Trophoblast cell (in vitro differentiated cells and primary cell): Measurements from ENCODE around the gene FAM222A.

ENCODE experiments used
- DNase-seq, 2 donors: peaks; one replicate each; pipeline ENCODE4 v3.0.0-alpha.2; 2016
- H2AFZ ChIP-seq: 2 replicates; pipeline ENCODE4 v1.6.1; 2013; ENCODE audit warnings: low read length, moderate library complexity, mild to moderate bottlenecking; ENCODE audit not compliant: insufficient read depth, poor library complexity
- H2AK5ac ChIP-seq: 2 replicates; pipeline ENCODE4 v1.6.1; 2013; ENCODE audit warnings: mild to moderate bottlenecking, low read length
- H2BK120ac ChIP-seq: 2 replicates; pipeline ENCODE4 v1.6.1; 2013; ENCODE audit warnings: low read length, mild to moderate bottlenecking, moderate library complexity; ENCODE audit not compliant: insufficient read depth, poor library complexity
- H2BK12ac ChIP-seq: 2 replicates; pipeline ENCODE4 v1.6.1; 2013; ENCODE audit warnings: mild to moderate bottlenecking, low read length, moderate library complexity
- H2BK5ac ChIP-seq: 2 replicates; pipeline ENCODE4 v1.6.1; 2013; ENCODE audit warnings: low read length, low read depth, moderate library complexity, mild to moderate bottlenecking; ENCODE audit not compliant: poor library complexity
- H3K14ac ChIP-seq: 2 replicates; pipeline ENCODE4 v1.6.1; 2013; ENCODE audit warnings: mild to moderate bottlenecking, low read length
- H3K18ac ChIP-seq: 2 replicates; pipeline ENCODE4 v1.6.1; 2013; ENCODE audit warnings: mild to moderate bottlenecking, low read length
- H3K23ac ChIP-seq: 2 replicates; pipeline ENCODE4 v1.6.1; 2013; ENCODE audit warnings: low read length
- H3K27ac ChIP-seq: 2 replicates; pipeline ENCODE4 v1.5.1; 2013; ENCODE audit warnings: low read depth, mild to moderate bottlenecking, inconsistent platforms, low read length, moderate library complexity
- H3K27me3 ChIP-seq: 2 replicates; pipeline ENCODE4 v1.6.1; 2013; ENCODE audit warnings: inconsistent platforms, mild to moderate bottlenecking, low read length, moderate library complexity; ENCODE audit not compliant: insufficient read depth
- H3K36me3 ChIP-seq, 2 experiments: 1 replicate in 1 of 2; 2 replicates in 1 of 2; pipeline ENCODE4 v1.6.1; 2013; ENCODE audit warnings: low read length in 2 of 2, mild to moderate bottlenecking in 2 of 2, moderate library complexity in 1 of 2; ENCODE audit not compliant: insufficient read depth in 2 of 2, control insufficient read depth in 1 of 2
- H3K4ac ChIP-seq: 2 replicates; pipeline ENCODE4 v1.6.1; 2013; ENCODE audit warnings: low read depth, mild to moderate bottlenecking, low read length, moderate library complexity
- H3K4me1 ChIP-seq, 2 experiments: 1 replicate in 1 of 2; 2 replicates in 1 of 2; pipeline ENCODE4 v1.6.1; 2013; ENCODE audit warnings: low read length in 2 of 2, mild to moderate bottlenecking in 2 of 2, moderate library complexity in 1 of 2; ENCODE audit not compliant: insufficient read depth in 2 of 2, control insufficient read depth in 1 of 2
- H3K4me2 ChIP-seq: 2 replicates; pipeline ENCODE4 v1.6.1; 2013; ENCODE audit warnings: inconsistent platforms, mild to moderate bottlenecking, low read length, moderate library complexity
- H3K4me3 ChIP-seq: 2 replicates; pipeline ENCODE4 v1.5.1; 2013; ENCODE audit warnings: mild to moderate bottlenecking, low read depth, low read length, inconsistent platforms
- H3K79me1 ChIP-seq: one replicate; pipeline ENCODE4 v1.6.1; 2013; ENCODE audit warnings: low read length
- H3K79me2 ChIP-seq: 2 replicates; pipeline ENCODE4 v1.6.1; 2013; ENCODE audit warnings: low read length, mild to moderate bottlenecking; ENCODE audit not compliant: control insufficient read depth, insufficient read depth, poor library complexity
- H3K9ac ChIP-seq: 2 replicates; pipeline ENCODE4 v1.6.1; 2013; ENCODE audit warnings: mild to moderate bottlenecking, low read length
- H3K9me3 ChIP-seq: 2 replicates; pipeline ENCODE4 v1.6.1; 2013; ENCODE audit warnings: low read depth, mild to moderate bottlenecking, control low read depth, inconsistent platforms, low read length; ENCODE audit not compliant: insufficient read depth
- H4K12ac ChIP-seq: 2 replicates; pipeline ENCODE4 v1.6.1; 2013; ENCODE audit warnings: low read depth, mild to moderate bottlenecking, low read length, moderate library complexity
- H4K8ac ChIP-seq: 2 replicates; pipeline ENCODE4 v1.6.1; 2013; ENCODE audit warnings: low read depth, mild to moderate bottlenecking, low read length, moderate library complexity
- H4K91ac ChIP-seq: one replicate; pipeline ENCODE4 v1.6.1; 2013; ENCODE audit warnings: low read depth, mild to moderate bottlenecking, low read length, moderate library complexity
- WGBS: extraction: QIAGEN DNeasy Blood & Tissue Kit; methylation state at CpG from one replicate; pipeline ENCODE4 v1.1.7; 2013; ENCODE audit warnings: missing lambda C conversion rate; ENCODE audit not compliant: insufficient read length, insufficient coverage; ENCODE audit errors: extremely low coverage; 5-methylcytosine and 5-hydroxymethylcytosine counted together

FAM222A gene

GRCh38 chr12:109785854-109786253 is 72.2 kb downstream of the FAM222A start:
- Histone ChIP-seq H3K23ac (no peak overlapping the region), H3K36me3 (peaks cover 4 to 8% of the 10 kb centered on the region in 2 experiments), H3K79me1 (no peaks in the 10 kb centered on the region), H3K27me3 (no peaks in the 10 kb centered on the region), H3K14ac (no peak overlapping the region), H3K4me2 (no peak overlapping the region), H3K27ac (no peak overlapping the region), H3K79me2 (no peaks in the 10 kb centered on the region), H4K91ac (no peak overlapping the region), H3K4me1 (peaks cover 0 to 4% of the 10 kb centered on the region in 2 experiments), H2AK5ac (no peak overlapping the region), H3K4ac (no peak overlapping the region), H3K9ac (no peak overlapping the region), H2BK120ac (no peak overlapping the region), H3K18ac (no peak overlapping the region), H4K8ac (no peak overlapping the region), H2BK5ac (no peak overlapping the region), H3K4me3 (no peak overlapping the region), H4K12ac (no peak overlapping the region), H2BK12ac (no peak overlapping the region), H3K9me3 (peaks cover 13% of the 10 kb centered on the region), H2AFZ (no peak overlapping the region)
- no peak for DNase-seq
- no CpG with 5 or more reads among the region's 4 CpGs for WGBS

DNA sequence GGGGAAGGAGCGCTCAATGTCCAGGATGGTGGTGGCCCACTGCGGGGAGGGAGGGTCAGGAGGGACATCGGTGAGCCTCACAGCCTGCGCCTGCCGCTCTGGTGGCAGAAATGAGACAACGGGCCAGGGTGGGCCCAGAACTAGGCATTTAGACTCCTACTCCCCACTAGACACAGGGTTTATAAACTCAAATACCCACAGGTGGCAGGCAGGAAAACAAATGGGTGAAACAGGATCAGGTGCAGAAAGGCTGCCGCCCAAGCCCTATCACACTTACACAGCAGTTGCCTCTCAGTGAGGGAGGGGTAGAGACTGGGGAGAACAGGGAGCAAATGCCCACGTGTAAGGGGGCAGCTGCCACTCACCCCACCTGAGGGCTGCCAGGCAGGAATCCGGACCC is 73.2 kb downstream of the FAM222A start:
- Histone ChIP-seq H2BK5ac (no peak overlapping the region), H4K91ac (no peak overlapping the region), H3K4me3 (no peak overlapping the region), H2AK5ac (no peak overlapping the region), H3K36me3 (peaks cover 4 to 8% of the 10 kb centered on the region in 2 experiments), H3K27me3 (no peaks in the 10 kb centered on the region), H4K12ac (no peak overlapping the region), H2BK120ac (no peak overlapping the region), H2BK12ac (no peak overlapping the region), H3K4me1 (peaks cover 0 to 4% of the 10 kb centered on the region in 2 experiments), H3K79me2 (no peaks in the 10 kb centered on the region), H3K4me2 (no peak overlapping the region), H3K18ac (no peak overlapping the region), H3K9ac (no peak overlapping the region), H4K8ac (no peak overlapping the region), H2AFZ (no peak overlapping the region), H3K9me3 (peaks cover 13% of the 10 kb centered on the region), H3K79me1 (no peaks in the 10 kb centered on the region), H3K4ac (no peak overlapping the region), H3K23ac (no peak overlapping the region), H3K27ac (no peak overlapping the region), H3K14ac (no peak overlapping the region)
- WGBS, result no CpG with 5 or more reads among the region's 9 CpGs
- DNase-seq, result no peak

DNA sequence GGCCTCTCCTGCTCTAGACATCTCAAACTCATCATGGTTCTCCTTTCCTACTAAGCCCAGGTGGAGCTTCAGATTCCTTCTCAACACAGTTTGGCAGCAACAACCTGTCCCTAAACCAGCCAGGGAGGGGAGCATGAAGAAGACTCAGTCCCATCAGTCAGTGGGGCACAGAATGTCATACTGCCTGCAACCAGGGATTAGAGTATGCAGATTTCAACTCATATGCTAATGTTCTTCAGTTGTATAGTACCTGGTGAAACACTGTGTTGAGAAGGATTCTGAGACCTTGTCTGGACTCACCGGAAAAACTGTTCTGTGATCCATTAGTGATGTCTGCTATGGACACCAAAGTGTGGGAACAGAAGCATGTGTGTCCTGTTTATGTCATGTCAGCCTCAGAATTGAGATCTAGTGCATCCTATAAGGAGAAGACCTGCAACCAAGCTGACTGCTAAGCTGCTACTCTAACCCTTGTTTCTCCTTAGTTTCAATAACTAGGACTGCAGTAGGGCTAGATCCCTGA is 76.0 kb downstream of the FAM222A start:
- Histone ChIP-seq H2AK5ac (no peak overlapping the region), H3K23ac (no peak overlapping the region), H2BK12ac (no peak overlapping the region), H3K4me1 (no peaks in the 10 kb centered on the region), H3K27me3 (no peaks in the 10 kb centered on the region), H4K91ac (no peak overlapping the region), H3K4me2 (no peak overlapping the region), H3K36me3 (peaks cover 4 to 9% of the 10 kb centered on the region in 2 experiments), H3K9me3 (peaks cover 4% of the 10 kb centered on the region), H3K4me3 (no peak overlapping the region), H2AFZ (no peak overlapping the region), H4K12ac (no peak overlapping the region), H3K9ac (no peak overlapping the region), H4K8ac (no peak overlapping the region), H3K18ac (no peak overlapping the region), H3K27ac (no peak overlapping the region), H2BK5ac (no peak overlapping the region), H2BK120ac (no peak overlapping the region), H3K79me2 (no peaks in the 10 kb centered on the region), H3K4ac (no peak overlapping the region), H3K14ac (no peak overlapping the region), H3K79me1 (no peaks in the 10 kb centered on the region)
- no CpG with 5 or more reads among the region's 1 CpG for WGBS
- DNase-seq, result no peak

DNA sequence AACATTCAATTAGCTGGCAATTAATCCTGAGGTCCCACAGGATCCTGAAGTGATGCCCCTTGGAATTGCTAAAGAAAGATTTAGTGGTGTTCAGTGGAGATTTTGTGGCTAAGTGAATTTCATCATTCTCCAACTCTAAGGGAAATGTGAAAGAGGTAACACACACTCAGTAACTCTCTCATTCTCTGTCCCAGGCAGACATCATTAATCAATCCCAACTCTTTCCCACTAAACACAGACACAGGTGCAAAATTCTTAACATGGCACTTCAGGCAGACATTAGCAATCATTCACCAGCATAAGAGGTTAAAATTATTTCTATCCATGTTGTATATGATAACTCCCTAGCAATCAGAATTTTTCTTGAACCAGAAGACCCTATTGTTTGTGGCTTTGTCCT is 79.4 kb downstream of the FAM222A start:
- no peak for DNase-seq
- Histone ChIP-seq H3K9me3 (peaks cover 3% of the 10 kb centered on the region), H3K27me3 (no peaks in the 10 kb centered on the region), H3K79me2 (no peaks in the 10 kb centered on the region), H4K12ac (no peak overlapping the region), H2AK5ac (no peak overlapping the region), H3K23ac (no peak overlapping the region), H3K9ac (no peak overlapping the region), H3K14ac (no peak overlapping the region), H3K4me3 (no peak overlapping the region), H4K91ac (no peak overlapping the region), H3K4me2 (no peak overlapping the region), H3K4me1 (no peaks in the 10 kb centered on the region), H3K4ac (no peak overlapping the region), H3K36me3 (peaks cover 2 to 3% of the 10 kb centered on the region in 2 experiments), H4K8ac (no peak overlapping the region), H2AFZ (no peak overlapping the region), H3K79me1 (no peaks in the 10 kb centered on the region), H2BK120ac (no peak overlapping the region), H2BK5ac (no peak overlapping the region), H2BK12ac (no peak overlapping the region), H3K18ac (no peak overlapping the region), H3K27ac (no peak overlapping the region)
